Small intestine (tissue), 16 donors: ENCODE data around the gene RAVER2. TPM values are rescaled to one million over a fixed set of nuclear protein-coding genes. Genes with fewer than 3 reads are reported as not detected.
A peak's percentile ranks its signal among the peaks of the same experiment; 100 is the strongest.
"Not testable (repeated sequence)": the region's sequence is repeated elsewhere in the genome, so short reads cannot be mapped to it uniquely, and the experiment has no call there.

Experiments used
- DNase-seq, 2 donors: peaks; one replicate each; pipeline versions ENCODE4 v3.0.0 to v3.0.0-alpha.2; 2013
- FAIRE-seq: peaks from 2 replicates; lab custom pipeline; 2012; peaks lifted over from hg19 to GRCh38; lab: Jason Lieb, UNC
- H3K27ac ChIP-seq, 3 donors: one replicate each; pipeline ENCODE4 v1.5.1; 2013; ENCODE audit warnings: low read length in 2 of 3, mild to moderate bottlenecking in 2 of 3, control low read depth in 1 of 3, inconsistent platforms in 1 of 3, low read depth in 1 of 3, moderate library complexity in 1 of 3
- H3K27me3 ChIP-seq, 3 donors: one replicate each; pipeline ENCODE4 v1.6.1; 2013; ENCODE audit warnings: low read length in 3 of 3, inconsistent platforms in 1 of 3; ENCODE audit not compliant: control insufficient read depth in 3 of 3, insufficient read depth in 3 of 3
- H3K36me3 ChIP-seq, 3 donors: one replicate each; pipeline ENCODE4 v1.6.1; 2013; ENCODE audit warnings: low read length in 3 of 3, inconsistent platforms in 1 of 3, low read depth in 1 of 3, mild to moderate bottlenecking in 1 of 3, moderate library complexity in 1 of 3; ENCODE audit not compliant: control insufficient read depth in 3 of 3, insufficient read depth in 2 of 3
- H3K4me1 ChIP-seq, 3 donors: one replicate each; pipeline ENCODE4 v1.6.1; 2013; ENCODE audit warnings: low read length in 2 of 3, inconsistent platforms in 1 of 3, low read depth in 1 of 3, mild to moderate bottlenecking in 1 of 3, moderate library complexity in 1 of 3; ENCODE audit not compliant: control insufficient read depth in 3 of 3, insufficient read depth in 2 of 3
- H3K4me3 ChIP-seq, 3 donors: one replicate each; pipeline ENCODE4 v1.5.1; 2013; ENCODE audit warnings: low read length in 3 of 3, control low read depth in 1 of 3, inconsistent platforms in 1 of 3, low read depth in 1 of 3, mild to moderate bottlenecking in 1 of 3, moderate library complexity in 1 of 3
- H3K9me3 ChIP-seq, 2 donors: one replicate each; pipeline ENCODE4 v1.6.1; 2013; ENCODE audit warnings: low read depth in 1 of 2, low read length in 1 of 2; ENCODE audit not compliant: control insufficient read depth in 2 of 2, insufficient read depth in 1 of 2
- WGBS, 3 donors: extraction: QIAGEN DNeasy Blood & Tissue Kit; methylation state at CpG; one replicate each; pipeline ENCODE4 v1.1.7; 2013; 5-methylcytosine and 5-hydroxymethylcytosine counted together
- long read RNA-seq, 10 donors: transcript quantifications; one replicate each; lab custom pipeline, GENCODE V29; 2026
- polyA plus RNA-seq, 4 donors: library from polyadenylated mRNA; stranded (reverse) in 3 of 4; unstranded in 1 of 4; fragments of 200-250 nt in 3 of 4; fragments of 120-200 nt in 1 of 4; gene quantifications; one replicate each; pipeline versions ENCODE4 v1.2.1 to v1.2.3, GENCODE V29; 2013
- donor health status: healthy with polysubstance abuse.
- donor health status: control.
- donor health status: control.
- donor health status: Bipolar disorder and iron deficiency.
- donor health status: healthy.

Gene RAVER2
- 10 to 100 TPM; 15.3 to 45.4 (median 30.8) TPM for polyA plus RNA-seq
- long read RNA-seq, donor 1 = 0 reads
- long read RNA-seq, donor 2, full-length matches to known transcripts = 2 of 2 reads
- long read RNA-seq, donor 2, partial matches to known transcripts = 0 of 2 reads
- long read RNA-seq, donor 2, other reads (novel, unspliced or antisense) = 0 of 2 reads
- long read RNA-seq, donor 3, full-length matches to known transcripts = 2 of 2 reads
- long read RNA-seq, donor 3, partial matches to known transcripts = 0 of 2 reads
- long read RNA-seq, donor 3, other reads (novel, unspliced or antisense) = 0 of 2 reads
- long read RNA-seq, donor 4 = 0 reads
- long read RNA-seq, donor 5 = 0 reads
- long read RNA-seq, donor 6, full-length matches to known transcripts = 2 of 2 reads
- long read RNA-seq, donor 6, partial matches to known transcripts = 0 of 2 reads
- long read RNA-seq, donor 6, other reads (novel, unspliced or antisense) = 0 of 2 reads
- long read RNA-seq, donor 7 = 0 reads
- long read RNA-seq, donor 8 = 0 reads
- long read RNA-seq, donor 9, full-length matches to known transcripts = 1 of 1 reads
- long read RNA-seq, donor 9, partial matches to known transcripts = 0 of 1 reads
- long read RNA-seq, donor 9, other reads (novel, unspliced or antisense) = 0 of 1 reads
- long read RNA-seq, donor 10, full-length matches to known transcripts = 4 of 4 reads
- long read RNA-seq, donor 10, partial matches to known transcripts = 0 of 4 reads
- long read RNA-seq, donor 10, other reads (novel, unspliced or antisense) = 0 of 4 reads

DNA sequence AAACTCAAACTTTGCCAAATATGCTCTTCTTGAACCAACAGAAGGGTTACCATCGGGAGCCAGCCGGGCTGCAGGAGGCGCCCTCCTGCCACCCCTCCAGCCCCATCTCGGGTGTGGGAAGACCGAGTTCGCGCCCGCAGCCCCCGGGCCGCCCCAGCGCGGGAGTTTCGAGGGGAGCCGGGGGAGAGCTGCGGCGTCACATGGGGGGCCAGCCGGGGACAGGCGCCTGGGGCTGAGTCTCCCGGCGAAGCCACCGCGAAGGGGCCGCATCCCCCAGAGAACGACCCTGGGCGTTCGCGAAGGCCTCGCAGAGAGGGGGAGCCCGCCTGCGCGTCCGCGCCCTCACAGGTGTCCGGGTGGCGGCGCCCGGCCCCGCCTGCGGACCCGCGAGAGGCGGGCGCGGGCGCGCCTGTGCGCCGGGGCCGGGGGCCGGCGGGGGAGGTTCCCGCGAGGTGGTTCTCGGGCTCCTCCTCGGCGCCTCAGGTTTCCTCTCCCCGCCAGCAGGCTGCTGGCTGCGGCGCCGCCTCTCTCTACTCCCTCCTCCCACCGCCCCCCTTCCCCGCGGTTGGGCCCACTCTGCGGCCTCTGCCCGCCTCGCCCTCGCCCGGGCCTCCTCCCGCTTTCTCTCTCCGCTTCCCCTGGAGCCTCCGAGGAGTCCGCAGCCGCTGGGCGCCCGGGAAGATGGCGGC, at the start of gene RAVER2:
RAVER2 (plus strand) TSS at position 584 of the 689 bp plus-strand sequence; CDS start at position 682, 98 bp downstream.
- DNase-seq (peak; percentile 76 to 93), FAIRE-seq (no peak)
- Histone ChIP-seq H3K9me3 (no peaks in the 10 kb centered on the region), H3K27ac (peak within 1 kb of the TSS; percentile 74 to 91 (median 87)), H3K4me1 (peaks cover 0 to 4% (median 0%) of the 10 kb centered on the region in 3 donors), H3K4me3 (peak within 1 kb of the TSS; percentile 76 to 96 (median 88)), H3K36me3 (peaks cover 0 to 7% (median 0%) of the 10 kb centered on the region in 3 donors), H3K27me3 (no peaks in the 10 kb centered on the region)
- WGBS, 3 donors = 0 to 2% (median 1%) methylated on average over 27 to 76 of the region's 76 CpGs

- Histone ChIP-seq H3K36me3 (peaks cover 0 to 3% (median 0%) of the 10 kb centered on the region in 3 donors), H3K4me3 (no peak overlapping the region), H3K9me3 (no peaks in the 10 kb centered on the region), H3K27ac (no peak overlapping the region), H3K4me1 (no peaks in the 10 kb centered on the region), H3K27me3 (no peaks in the 10 kb centered on the region)
- DNase-seq (no peak), FAIRE-seq (no peak)
- whole genome bisulfite sequencing, 3 donors = 93 to 94% (median 93%) methylated on average over 3 of the region's 3 CpGs
Measured at GRCh38 chr1:64696879-64697278, 48.0 kb upstream of the RAVER2 start.

DNA sequence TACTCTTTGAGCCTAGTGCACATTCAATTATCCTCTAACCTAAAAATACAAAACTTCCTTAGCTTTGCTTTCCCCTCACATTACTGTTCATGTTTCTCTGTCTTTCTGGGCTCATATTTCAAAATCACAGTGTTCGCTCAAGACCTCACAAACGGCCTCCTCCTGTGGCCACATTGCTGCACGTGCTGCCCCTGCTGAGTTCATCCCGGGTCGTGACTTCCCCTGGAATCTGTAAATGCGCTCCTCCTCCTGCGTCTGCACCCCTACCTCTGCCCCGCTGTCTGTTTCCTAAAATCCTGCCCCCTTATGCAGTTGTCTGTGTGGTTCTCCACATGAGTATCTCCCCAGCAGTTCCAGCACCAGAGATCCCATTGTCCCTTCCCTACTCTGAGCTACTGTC, 45.5 kb upstream of the RAVER2 start:
- no peak for FAIRE-seq
- 69 to 90% (median 85%) methylated on average over 8 of the region's 8 CpGs for WGBS, 3 donors
- H3K27me3 ChIP-seq = no peaks in the 10 kb centered on the region

GRCh38 chr1:64701071-64701470, 43.8 kb upstream of the RAVER2 start:
- Histone ChIP-seq H3K4me1 (no peaks in the 10 kb centered on the region), H3K27me3 (no peaks in the 10 kb centered on the region), H3K9me3 (no peaks in the 10 kb centered on the region), H3K36me3 (no peaks in the 10 kb centered on the region), H3K27ac (no peak overlapping the region), H3K4me3 (no peak overlapping the region)
- DNase-seq (no peak), FAIRE-seq (no peak)
- 78 to 84% (median 84%) methylated on average over 4 to 5 of the region's 5 CpGs for WGBS, 3 donors

More for the DNA sequence above, 45.5 kb upstream of the RAVER2 start:
- Histone ChIP-seq H3K36me3 (no peaks in the 10 kb centered on the region), H3K27ac (no peak overlapping the region), H3K4me1 (no peaks in the 10 kb centered on the region), H3K4me3 (no peak overlapping the region), H3K9me3 (no peaks in the 10 kb centered on the region)
- DNase-seq = no peak

DNA sequence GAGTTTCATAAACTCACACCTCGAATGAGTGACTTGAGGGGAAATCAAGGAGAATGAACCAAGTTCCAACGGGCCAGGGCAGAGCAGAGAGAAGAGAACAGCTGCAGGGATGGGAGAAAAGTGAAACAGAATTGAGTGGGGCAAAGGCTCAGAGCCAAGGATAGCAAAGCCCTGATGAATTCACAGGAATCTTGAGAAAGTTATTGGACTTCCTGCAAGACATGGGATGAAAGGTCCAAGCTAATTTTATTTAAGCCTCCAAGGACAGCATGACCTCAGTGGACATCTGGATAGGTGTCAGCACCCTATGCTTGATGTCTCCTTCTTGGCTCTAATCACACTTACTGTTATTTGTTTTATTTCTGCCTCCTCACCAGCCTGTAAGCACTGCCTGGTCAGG, 43.0 kb upstream of the RAVER2 start:
- no peaks in the 10 kb centered on the region for H3K36me3 ChIP-seq
- no peak overlapping the region for H3K27ac ChIP-seq
- no peaks in the 10 kb centered on the region for H3K4me1 ChIP-seq
- no peak overlapping the region for H3K4me3 ChIP-seq
- no peaks in the 10 kb centered on the region for H3K9me3 ChIP-seq
- H3K27me3 ChIP-seq = no peaks in the 10 kb centered on the region
- no peak for DNase-seq
- no peak for FAIRE-seq
- WGBS, 3 donors = 46 to 66% (median 61%) methylated on average over 2 of the region's 2 CpGs

DNA sequence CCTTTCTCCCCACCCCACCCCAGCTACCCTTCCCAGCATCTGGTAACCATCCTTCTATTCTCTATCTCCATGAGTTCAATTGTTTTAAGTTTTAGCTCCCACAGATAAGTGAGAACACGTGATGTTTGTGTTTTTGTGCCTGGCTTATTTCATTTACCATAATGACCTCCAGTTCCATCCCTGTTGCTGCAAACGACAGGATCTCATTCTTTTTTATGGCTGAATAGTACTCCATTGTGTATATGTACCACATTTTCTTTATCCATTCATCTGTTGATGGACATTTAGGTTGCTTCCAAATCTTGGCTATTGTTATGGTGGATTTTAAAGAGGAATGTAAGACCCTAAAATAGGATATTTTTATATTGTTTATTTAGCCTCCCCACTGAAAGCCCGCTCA, 42.2 kb upstream of the RAVER2 start:
- not testable (repeated sequence) for H3K27ac ChIP-seq, FAIRE-seq, H3K4me3 ChIP-seq, H3K9me3 ChIP-seq, H3K4me1 ChIP-seq, H3K36me3 ChIP-seq, H3K27me3 ChIP-seq, DNase-seq
- WGBS, 3 donors = 81 to 89% (median 87%) methylated on average over 3 of the region's 3 CpGs

GRCh38 chr1:64703600-64703999, 41.3 kb upstream of the RAVER2 start:
- Histone ChIP-seq H3K4me1 (no peaks in the 10 kb centered on the region), H3K36me3 (no peaks in the 10 kb centered on the region), H3K27me3 (no peaks in the 10 kb centered on the region), H3K9me3 (no peaks in the 10 kb centered on the region), H3K27ac (no peak overlapping the region), H3K4me3 (no peak overlapping the region)
- DNase-seq (no peak), FAIRE-seq (no peak)
- 79 to 90% (median 83%) methylated on average over 2 of the region's 2 CpGs for WGBS, 3 donors

- H3K9me3 ChIP-seq = no peaks in the 10 kb centered on the region
- WGBS, 3 donors = 58 to 79% (median 78%) methylated on average over 1 of the region's 1 CpG
- no peaks in the 10 kb centered on the region for H3K27me3 ChIP-seq
- H3K36me3 ChIP-seq = no peaks in the 10 kb centered on the region
- H3K4me3 ChIP-seq = no peak overlapping the region
- H3K27ac ChIP-seq = no peak overlapping the region
- FAIRE-seq (no peak), DNase-seq (no peak)
- no peaks in the 10 kb centered on the region for H3K4me1 ChIP-seq
Measured at GRCh38 chr1:64705591-64705990, 39.3 kb upstream of the RAVER2 start.
